NCI-H510A (cell line): ENCODE data around the gene ABHD17C.
"Not testable (repeated sequence)": the region's sequence is repeated elsewhere in the genome, so short reads cannot be mapped to it uniquely, and the experiment has no call there.

Source experiments
- DNase-seq: peaks from one replicate; lab custom pipeline; 2025; lab: John Stamatoyannopoulos, UW

Gene ABHD17C

GRCh38 chr15:80695099-80695910 is at the start of gene ABHD17C:
TSS of gene ABHD17C (plus strand) at chr15:80695310. CDS start at chr15:80695430, 120 bp downstream.
- peak; percentile 25 for DNase-seq

- no peak for DNase-seq
Observed at GRCh38 chr15:80645494-80646065, 49.5 kb upstream of the ABHD17C start.

GRCh38 chr15:80647424-80647823 is 47.7 kb upstream of the ABHD17C start:
- not testable (repeated sequence) for DNase-seq

GRCh38 chr15:80654299-80654698 is 40.8 kb upstream of the ABHD17C start:
- no peak for DNase-seq

- DNase-seq, result no peak
Observed at GRCh38 chr15:80659375-80659774, 35.7 kb upstream of the ABHD17C start.

- no peak for DNase-seq
Observed at GRCh38 chr15:80660119-80660518, 35.0 kb upstream of the ABHD17C start.

- DNase-seq, result no peak
Observed at GRCh38 chr15:80662129-80662528, 33.0 kb upstream of the ABHD17C start.

GRCh38 chr15:80662757-80663553 is 32.2 kb upstream of the ABHD17C start:
- no peak for DNase-seq

- DNase-seq, result no peak
Observed at GRCh38 chr15:80665151-80665550, 30.0 kb upstream of the ABHD17C start.

- DNase-seq, result no peak
Observed at GRCh38 chr15:80667936-80668335, 27.2 kb upstream of the ABHD17C start.

GRCh38 chr15:80668546-80669236 is 26.4 kb upstream of the ABHD17C start:
- no peak for DNase-seq

- no peak for DNase-seq
Observed at GRCh38 chr15:80669663-80670273, 25.3 kb upstream of the ABHD17C start.

- DNase-seq, result no peak
Observed at GRCh38 chr15:80673561-80674244, 21.4 kb upstream of the ABHD17C start.

GRCh38 chr15:80674245-80674614 is 20.9 kb upstream of the ABHD17C start:
- DNase-seq, result no peak

- DNase-seq, result no peak
Observed at GRCh38 chr15:80677041-80677440, 18.1 kb upstream of the ABHD17C start.

GRCh38 chr15:80679167-80679803 is 15.8 kb upstream of the ABHD17C start:
- DNase-seq, result no peak

- no peak for DNase-seq
Observed at GRCh38 chr15:80679804-80680175, 15.3 kb upstream of the ABHD17C start.

- no peak for DNase-seq
Observed at GRCh38 chr15:80682201-80682600, 12.9 kb upstream of the ABHD17C start.

GRCh38 chr15:80684697-80685096 is 10.4 kb upstream of the ABHD17C start:
- DNase-seq, result no peak

- no peak for DNase-seq
Observed at GRCh38 chr15:80685628-80686027, 9.5 kb upstream of the ABHD17C start.

- DNase-seq, result no peak
Observed at GRCh38 chr15:80689294-80689693, 5.8 kb upstream of the ABHD17C start.
